Endodermal cell (in vitro differentiated cells): ENCODE results near the gene HRH1. TPM values are rescaled to one million over a fixed set of nuclear protein-coding genes. Genes with fewer than 3 reads are reported as not detected.

Experiments used
- DNase-seq: peaks from one replicate; pipeline ENCODE4 v3.0.0-alpha.2; 2017
- H3K27ac ChIP-seq: 2 replicates; pipeline ENCODE4 v1.5.1; 2013; ENCODE audit warnings: mild to moderate bottlenecking, low read depth, low read length, moderate library complexity
- H3K27me3 ChIP-seq: 2 replicates; pipeline ENCODE4 v1.6.1; 2013; ENCODE audit warnings: mild to moderate bottlenecking, low read length, moderate library complexity; ENCODE audit not compliant: insufficient read depth, control insufficient read depth, poor library complexity, severe bottlenecking
- H3K36me3 ChIP-seq: 2 replicates; pipeline ENCODE4 v1.7.0; 2013; ENCODE audit warnings: mild to moderate bottlenecking, low read length, moderate library complexity; ENCODE audit not compliant: control insufficient read depth, insufficient read depth
- H3K4me1 ChIP-seq: one replicate; pipeline ENCODE4 v1.7.0; 2013; ENCODE audit warnings: low read length; ENCODE audit not compliant: control insufficient read depth, insufficient read depth
- H3K4me3 ChIP-seq: 2 replicates; pipeline ENCODE4 v1.5.1; 2013; ENCODE audit warnings: mild to moderate bottlenecking, low read length, moderate library complexity
- H3K9ac ChIP-seq: 2 replicates; pipeline ENCODE4 v1.6.1; 2013; ENCODE audit warnings: mild to moderate bottlenecking, low read length, moderate library complexity; ENCODE audit not compliant: poor library complexity, severe bottlenecking; ENCODE audit errors: extremely low read depth
- H3K9me3 ChIP-seq: 2 replicates; pipeline ENCODE4 v1.6.1; 2013; ENCODE audit warnings: mild to moderate bottlenecking, low read length, moderate library complexity; ENCODE audit not compliant: control insufficient read depth
- H3K27ac Mint-ChIP-seq: 2 replicates; pipeline ENCODE4 v1.8.0; 2020; ENCODE audit warnings: mixed read lengths
- H3K27me3 Mint-ChIP-seq: 2 replicates; pipeline ENCODE4 v1.8.0; 2021; ENCODE audit warnings: mild to moderate bottlenecking, mixed read lengths; ENCODE audit not compliant: insufficient read depth
- H3K36me3 Mint-ChIP-seq: 2 replicates; pipeline ENCODE4 v1.8.0; 2020; ENCODE audit warnings: low read depth, mixed read lengths
- H3K4me1 Mint-ChIP-seq: 2 replicates; pipeline ENCODE4 v1.8.0; 2020; ENCODE audit warnings: mixed read lengths
- H3K4me3 Mint-ChIP-seq: 2 replicates; pipeline ENCODE4 v1.8.0; 2020; ENCODE audit warnings: mild to moderate bottlenecking, moderate library complexity, mixed read lengths
- H3K9me3 Mint-ChIP-seq: 2 replicates; pipeline ENCODE4 v1.8.0; 2020; ENCODE audit warnings: mild to moderate bottlenecking, mixed read lengths
- CTCF ChIP-seq: fragments of 200-600 bp; sonication (generic); conservative IDR thresholded peaks from 2 replicates; pipeline ENCODE4 v1.5.0; 2021; ENCODE audit warnings: antibody characterized with exemption, mild to moderate bottlenecking
- WGBS, 2 experiments: methylation state at CpG; one replicate each; pipeline versions ENCODE4 v1.1.5 to v1.1.7; 2013; ENCODE audit warnings: missing lambda C conversion rate in 2 of 2, mixed read lengths in 1 of 2; ENCODE audit not compliant: insufficient coverage in 1 of 2, insufficient read length in 1 of 2; 5-methylcytosine and 5-hydroxymethylcytosine counted together
- total RNA-seq, 2 donors: library from RNA; stranded (reverse); fragmentation: NEBNext Ultra II Directional in 1 of 2; extraction: Animal tissue kit (Norgen Biotek cat#: 25700) in 1 of 2; gene quantifications; 2 replicates in 1 of 2; 3 replicates in 1 of 2; pipeline ENCODE4 v1.2.1, GENCODE V29; 2021

The HRH1 gene
- total RNA-seq, 2 donors from 2014 or later = 0.13 TPM; not detected in 1

- peaks cover 30% of the 10 kb centered on the region for H3K36me3 Mint-ChIP-seq
- no peak for TF ChIP-seq CTCF
- H3K27ac Mint-ChIP-seq = no peak overlapping the region
- H3K36me3 ChIP-seq = peaks cover 43% of the 10 kb centered on the region
- no peaks in the 10 kb centered on the region for H3K4me1 ChIP-seq
- WGBS, 2 experiments = 89 to 97% methylated on average over 5 to 6 of the region's 6 CpGs
- H3K9me3 ChIP-seq = no peaks in the 10 kb centered on the region
- no peaks in the 10 kb centered on the region for H3K27me3 ChIP-seq
- peaks cover 5% of the 10 kb centered on the region for H3K9me3 Mint-ChIP-seq
- H3K27me3 Mint-ChIP-seq = no peaks in the 10 kb centered on the region
- H3K4me3 ChIP-seq = no peak overlapping the region
- no peak overlapping the region for H3K27ac ChIP-seq
- no peak for DNase-seq
- H3K4me3 Mint-ChIP-seq = no peak overlapping the region
- H3K4me1 Mint-ChIP-seq = peaks cover 3% of the 10 kb centered on the region
- no peak overlapping the region for H3K9ac ChIP-seq
Measured at GRCh38 chr3:11307830-11308432, 153.6 kb downstream of the HRH1 start.

GRCh38 chr3:11310258-11310657 is 156.0 kb downstream of the HRH1 start:
- Mint-ChIP-seq H3K27me3 (no peaks in the 10 kb centered on the region), H3K27ac (peak overlapping the region; percentile 38), H3K36me3 (peaks cover 25% of the 10 kb centered on the region), H3K4me1 (no peaks in the 10 kb centered on the region), H3K9me3 (no peaks in the 10 kb centered on the region), H3K4me3 (no peak overlapping the region)
- 99 to 100% methylated on average over 2 to 5 of the region's 5 CpGs for WGBS, 2 experiments
- Histone ChIP-seq H3K27me3 (no peaks in the 10 kb centered on the region), H3K4me3 (no peak overlapping the region), H3K36me3 (peaks cover 48% of the 10 kb centered on the region), H3K9me3 (no peaks in the 10 kb centered on the region), H3K9ac (no peak overlapping the region), H3K27ac (no peak overlapping the region), H3K4me1 (no peaks in the 10 kb centered on the region)
- TF ChIP-seq CTCF = no peak
- no peak for DNase-seq

- 94 to 100% methylated on average over 1 to 5 of the region's 5 CpGs for WGBS, 2 experiments
- H3K27ac Mint-ChIP-seq = no peak overlapping the region
- peaks cover 35% of the 10 kb centered on the region for H3K36me3 Mint-ChIP-seq
- H3K4me1 Mint-ChIP-seq = no peaks in the 10 kb centered on the region
- DNase-seq = no peak
- Histone ChIP-seq H3K36me3 (peaks cover 56% of the 10 kb centered on the region), H3K9ac (no peak overlapping the region), H3K27ac (no peak overlapping the region), H3K4me3 (no peak overlapping the region), H3K9me3 (no peaks in the 10 kb centered on the region), H3K27me3 (no peaks in the 10 kb centered on the region), H3K4me1 (no peaks in the 10 kb centered on the region)
- H3K9me3 Mint-ChIP-seq = no peaks in the 10 kb centered on the region
- no peaks in the 10 kb centered on the region for H3K27me3 Mint-ChIP-seq
- TF ChIP-seq CTCF = no peak
- no peak overlapping the region for H3K4me3 Mint-ChIP-seq
Measured at GRCh38 chr3:11312166-11312565, 157.9 kb downstream of the HRH1 start.

Other genes starting within 250 kb of the HRH1 start
- 1 to 10 TPM in 1 of 2 donors, under 1 TPM in 1; 0.42 to 3.6 TPM for gene SLC6A1, start 161.7 kb upstream of the HRH1 start, total RNA-seq
- gene ATG7, start 117.9 kb downstream of the HRH1 start, total RNA-seq = 10 to 100 TPM; 33.9 to 38.4 TPM